T-helper 2 cell treated with Interferon-gamma antibody and Interleukin-4, amounts not matched to agents 5 μg/mL and 100 μg/mL, for 36 hours (primary cell): ENCODE measurements around the gene SEC23A.
A peak's percentile ranks its signal among the peaks of the same experiment; 100 is the strongest.
"Not testable (repeated sequence)": the region's sequence is repeated elsewhere in the genome, so short reads cannot be mapped to it uniquely, and the experiment has no call there.

Source experiments
- DNase-seq: peaks from one replicate; pipeline ENCODE4 v3.0.0; 2021; ENCODE audit warnings: low spot score
- H3K27ac Mint-ChIP-seq: one replicate; pipeline ENCODE4 v1.8.0; 2021; ENCODE audit warnings: mild to moderate bottlenecking, mixed read lengths
- H3K27me3 Mint-ChIP-seq: one replicate; pipeline ENCODE4 v1.8.0; 2021; ENCODE audit warnings: low read depth, mixed read lengths
- H3K36me3 Mint-ChIP-seq: one replicate; pipeline ENCODE4 v1.8.0; 2021; ENCODE audit warnings: low read depth, mixed read lengths
- H3K4me1 Mint-ChIP-seq: one replicate; pipeline ENCODE4 v1.8.0; 2021; ENCODE audit warnings: low read depth, mixed read lengths
- H3K4me3 Mint-ChIP-seq: one replicate; pipeline ENCODE4 v1.8.0; 2022; ENCODE audit warnings: mild to moderate bottlenecking, moderate library complexity, mixed read lengths
- H3K9me3 Mint-ChIP-seq: one replicate; pipeline ENCODE4 v1.8.0; 2021; ENCODE audit warnings: mixed read lengths

Gene SEC23A

GRCh38 chr14:39102969-39103957 is at the start of gene SEC23A:
Gene SEC23A (minus strand): TSS chr14:39103235. CDS start chr14:39096118, 7,117 bp downstream.
- peak within 1 kb of the TSS; percentile 98 for H3K27ac Mint-ChIP-seq
- peak; percentile 84 for DNase-seq
- no peaks in the 10 kb centered on the region for H3K9me3 Mint-ChIP-seq
- peaks cover 38% of the 10 kb centered on the region for H3K4me1 Mint-ChIP-seq
- H3K4me3 Mint-ChIP-seq = peak within 1 kb of the TSS; percentile 95
- H3K36me3 Mint-ChIP-seq = peaks cover 4% of the 10 kb centered on the region
- H3K27me3 Mint-ChIP-seq = no peaks in the 10 kb centered on the region

GRCh38 chr14:39145266-39145966 is 42.4 kb upstream of the SEC23A start:
- Mint-ChIP-seq H3K27me3 (no peaks in the 10 kb centered on the region), H3K4me1 (no peaks in the 10 kb centered on the region), H3K4me3 (no peak overlapping the region), H3K9me3 (peaks cover 7% of the 10 kb centered on the region), H3K36me3 (peaks cover 34% of the 10 kb centered on the region), H3K27ac (no peak overlapping the region)
- no peak for DNase-seq

GRCh38 chr14:39143226-39143625 is 40.2 kb upstream of the SEC23A start:
- H3K9me3 Mint-ChIP-seq, H3K27me3 Mint-ChIP-seq, H3K27ac Mint-ChIP-seq, DNase-seq, H3K4me3 Mint-ChIP-seq, H3K4me1 Mint-ChIP-seq: not testable (repeated sequence)
- peaks cover 38% of the 10 kb centered on the region for H3K36me3 Mint-ChIP-seq

- DNase-seq, H3K4me1 Mint-ChIP-seq, H3K27me3 Mint-ChIP-seq, H3K4me3 Mint-ChIP-seq, H3K9me3 Mint-ChIP-seq, H3K27ac Mint-ChIP-seq: not testable (repeated sequence)
- H3K36me3 Mint-ChIP-seq = peaks cover 37% of the 10 kb centered on the region
Observed at GRCh38 chr14:39141623-39142022, 38.6 kb upstream of the SEC23A start.

- no peaks in the 10 kb centered on the region for H3K4me1 Mint-ChIP-seq
- no peak for DNase-seq
- H3K9me3 Mint-ChIP-seq = peaks cover 7% of the 10 kb centered on the region
- H3K27ac Mint-ChIP-seq = no peak overlapping the region
- no peak overlapping the region for H3K4me3 Mint-ChIP-seq
- no peaks in the 10 kb centered on the region for H3K27me3 Mint-ChIP-seq
- peaks cover 38% of the 10 kb centered on the region for H3K36me3 Mint-ChIP-seq
Observed at GRCh38 chr14:39140170-39140569, 37.1 kb upstream of the SEC23A start.

GRCh38 chr14:39138440-39138839 is 35.4 kb upstream of the SEC23A start:
- H3K27me3 Mint-ChIP-seq = no peaks in the 10 kb centered on the region
- H3K36me3 Mint-ChIP-seq = peaks cover 45% of the 10 kb centered on the region
- H3K4me1 Mint-ChIP-seq = no peaks in the 10 kb centered on the region
- no peak overlapping the region for H3K4me3 Mint-ChIP-seq
- no peak for DNase-seq
- peaks cover 7% of the 10 kb centered on the region for H3K9me3 Mint-ChIP-seq
- peak overlapping the region; percentile 31 for H3K27ac Mint-ChIP-seq

- DNase-seq, H3K4me3 Mint-ChIP-seq, H3K27ac Mint-ChIP-seq, H3K9me3 Mint-ChIP-seq, H3K27me3 Mint-ChIP-seq, H3K4me1 Mint-ChIP-seq: not testable (repeated sequence)
- H3K36me3 Mint-ChIP-seq = peaks cover 44% of the 10 kb centered on the region
Observed at GRCh38 chr14:39137835-39138234, 34.8 kb upstream of the SEC23A start.

- H3K36me3 Mint-ChIP-seq = peaks cover 24% of the 10 kb centered on the region
- H3K27me3 Mint-ChIP-seq = no peaks in the 10 kb centered on the region
- no peaks in the 10 kb centered on the region for H3K9me3 Mint-ChIP-seq
- H3K4me3 Mint-ChIP-seq = no peak overlapping the region
- H3K27ac Mint-ChIP-seq = no peak overlapping the region
- peaks cover under 1% of the 10 kb centered on the region for H3K4me1 Mint-ChIP-seq
- DNase-seq = no peak
Observed at GRCh38 chr14:39122330-39123138, 19.5 kb upstream of the SEC23A start.

- Mint-ChIP-seq H3K4me1 (peaks cover 15% of the 10 kb centered on the region), H3K27ac (peak within 1 kb of the TSS; percentile 91), H3K9me3 (no peaks in the 10 kb centered on the region), H3K27me3 (no peaks in the 10 kb centered on the region), H3K4me3 (peak within 1 kb of the TSS; percentile 94), H3K36me3 (peaks cover 13% of the 10 kb centered on the region)
- DNase-seq = peak; percentile 97
Observed at GRCh38 chr14:39114073-39114838, 11.2 kb upstream of the SEC23A start, which contains the start of gene GEMIN2. Gene GEMIN2 (plus strand): TSS chr14:39114323. CDS start chr14:39114339, 16 bp downstream.

- Mint-ChIP-seq H3K27me3 (no peaks in the 10 kb centered on the region), H3K4me3 (peak overlapping the region; percentile 94), H3K27ac (peak overlapping the region; percentile 91), H3K36me3 (peaks cover 10% of the 10 kb centered on the region), H3K9me3 (no peaks in the 10 kb centered on the region), H3K4me1 (peaks cover 15% of the 10 kb centered on the region)
- DNase-seq = no peak
Observed at GRCh38 chr14:39113685-39114072, 10.6 kb upstream of the SEC23A start.

- peaks cover 17% of the 10 kb centered on the region for H3K4me1 Mint-ChIP-seq
- no peaks in the 10 kb centered on the region for H3K27me3 Mint-ChIP-seq
- no peaks in the 10 kb centered on the region for H3K36me3 Mint-ChIP-seq
- H3K27ac Mint-ChIP-seq = no peak overlapping the region
- DNase-seq = no peak
- H3K9me3 Mint-ChIP-seq = no peaks in the 10 kb centered on the region
- H3K4me3 Mint-ChIP-seq = no peak overlapping the region
Observed at GRCh38 chr14:39109893-39110715, 7.1 kb upstream of the SEC23A start.

- no peak overlapping the region for H3K4me3 Mint-ChIP-seq
- H3K36me3 Mint-ChIP-seq = no peaks in the 10 kb centered on the region
- no peaks in the 10 kb centered on the region for H3K9me3 Mint-ChIP-seq
- no peak overlapping the region for H3K27ac Mint-ChIP-seq
- peaks cover 20% of the 10 kb centered on the region for H3K4me1 Mint-ChIP-seq
- no peak for DNase-seq
- H3K27me3 Mint-ChIP-seq = no peaks in the 10 kb centered on the region
Observed at GRCh38 chr14:39108791-39109190, 5.8 kb upstream of the SEC23A start.
